Measurements from ENCODE around the gene PYDC1.

DNA sequence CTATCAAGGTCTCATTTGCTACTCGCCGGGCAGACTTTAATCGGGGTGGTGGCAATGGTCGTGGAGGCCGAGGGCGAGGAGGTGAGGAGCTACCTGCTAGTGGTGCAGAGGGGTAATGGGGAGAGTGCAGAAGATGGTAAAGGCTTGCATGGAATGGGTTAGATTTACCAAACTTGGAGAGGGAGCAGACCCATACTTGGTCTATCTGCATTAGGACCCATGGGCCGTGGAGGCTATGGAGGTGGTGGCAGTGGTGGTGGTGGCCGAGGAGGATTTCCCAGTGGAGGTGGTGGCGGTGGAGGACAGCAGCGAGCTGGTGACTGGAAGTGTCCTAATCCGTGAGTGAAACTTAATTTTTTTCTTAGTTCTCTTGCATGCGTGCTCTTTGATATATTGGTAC, 26.9 kb downstream of the PYDC1 start:
- TF ChIP-seq, protein P1, sequence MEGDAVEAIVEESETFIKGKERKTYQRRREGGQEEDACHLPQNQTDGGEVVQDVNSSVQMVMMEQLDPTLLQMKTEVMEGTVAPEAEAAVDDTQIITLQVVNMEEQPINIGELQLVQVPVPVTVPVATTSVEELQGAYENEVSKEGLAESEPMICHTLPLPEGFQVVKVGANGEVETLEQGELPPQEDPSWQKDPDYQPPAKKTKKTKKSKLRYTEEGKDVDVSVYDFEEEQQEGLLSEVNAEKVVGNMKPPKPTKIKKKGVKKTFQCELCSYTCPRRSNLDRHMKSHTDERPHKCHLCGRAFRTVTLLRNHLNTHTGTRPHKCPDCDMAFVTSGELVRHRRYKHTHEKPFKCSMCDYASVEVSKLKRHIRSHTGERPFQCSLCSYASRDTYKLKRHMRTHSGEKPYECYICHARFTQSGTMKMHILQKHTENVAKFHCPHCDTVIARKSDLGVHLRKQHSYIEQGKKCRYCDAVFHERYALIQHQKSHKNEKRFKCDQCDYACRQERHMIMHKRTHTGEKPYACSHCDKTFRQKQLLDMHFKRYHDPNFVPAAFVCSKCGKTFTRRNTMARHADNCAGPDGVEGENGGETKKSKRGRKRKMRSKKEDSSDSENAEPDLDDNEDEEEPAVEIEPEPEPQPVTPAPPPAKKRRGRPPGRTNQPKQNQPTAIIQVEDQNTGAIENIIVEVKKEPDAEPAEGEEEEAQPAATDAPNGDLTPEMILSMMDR (IDR thresholded peaks at IDR 0.05; ENCODE audit: low read length) = no peak
- TF ChIP-seq EZH2 (optimal IDR thresholded peaks at IDR 0.05; ENCODE audit: low read depth, low read length) (no peak), EZH2phosphoT487 (IDR thresholded peaks at IDR 0.05; ENCODE audit: low read length) (no peak)
